ENCODE data around the gene MB. TPM values are rescaled to one million over a fixed set of nuclear protein-coding genes. Genes with fewer than 3 reads are reported as not detected.

Gene MB
- polyA plus RNA-seq, 1 donor (not counting 4 experiments of a cell fraction or from before 2014, with no cell fraction given) = not detected

GRCh38 chr22:35609261-35609660 lies 7.9 kb downstream of the MB start:
- no peaks in the 10 kb centered on the region for H3K36me3 ChIP-seq (ENCODE audit: control insufficient read depth in 2 of 2, extremely low read depth in 1 of 2, insufficient read depth in 2 of 2, low read length in 2 of 2)
- H3K79me2 ChIP-seq (ENCODE audit: control insufficient read depth, insufficient read depth, low read length) = no peaks in the 10 kb centered on the region
- no peak overlapping the region for H3K27ac ChIP-seq (ENCODE audit: control insufficient read depth, insufficient read depth, low read length)
- H3K9ac ChIP-seq (ENCODE audit: control insufficient read depth, extremely low read depth, insufficient read depth, low read length) = no peak overlapping the region
- H3K4me2 ChIP-seq (ENCODE audit: control insufficient read depth, extremely low read depth, insufficient read depth, low read depth, low read length) = no peak overlapping the region
- no peak overlapping the region for H2AFZ ChIP-seq (ENCODE audit: control insufficient read depth, low read length)
- no peaks in the 10 kb centered on the region for H3K9me1 ChIP-seq (ENCODE audit: control insufficient read depth, extremely low read depth, insufficient read depth, low read length)
- H3K27me3 ChIP-seq (ENCODE audit: control insufficient read depth, extremely low read depth, insufficient read depth, low read length) = peaks cover 19% of the 10 kb centered on the region
- TF ChIP-seq EZH2 (IDR thresholded peaks at IDR 0.05; ENCODE audit: low read length) = no peak
- TF ChIP-seq, protein P1, sequence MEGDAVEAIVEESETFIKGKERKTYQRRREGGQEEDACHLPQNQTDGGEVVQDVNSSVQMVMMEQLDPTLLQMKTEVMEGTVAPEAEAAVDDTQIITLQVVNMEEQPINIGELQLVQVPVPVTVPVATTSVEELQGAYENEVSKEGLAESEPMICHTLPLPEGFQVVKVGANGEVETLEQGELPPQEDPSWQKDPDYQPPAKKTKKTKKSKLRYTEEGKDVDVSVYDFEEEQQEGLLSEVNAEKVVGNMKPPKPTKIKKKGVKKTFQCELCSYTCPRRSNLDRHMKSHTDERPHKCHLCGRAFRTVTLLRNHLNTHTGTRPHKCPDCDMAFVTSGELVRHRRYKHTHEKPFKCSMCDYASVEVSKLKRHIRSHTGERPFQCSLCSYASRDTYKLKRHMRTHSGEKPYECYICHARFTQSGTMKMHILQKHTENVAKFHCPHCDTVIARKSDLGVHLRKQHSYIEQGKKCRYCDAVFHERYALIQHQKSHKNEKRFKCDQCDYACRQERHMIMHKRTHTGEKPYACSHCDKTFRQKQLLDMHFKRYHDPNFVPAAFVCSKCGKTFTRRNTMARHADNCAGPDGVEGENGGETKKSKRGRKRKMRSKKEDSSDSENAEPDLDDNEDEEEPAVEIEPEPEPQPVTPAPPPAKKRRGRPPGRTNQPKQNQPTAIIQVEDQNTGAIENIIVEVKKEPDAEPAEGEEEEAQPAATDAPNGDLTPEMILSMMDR (optimal IDR thresholded peaks at IDR 0.05 in 1 of 3, IDR thresholded peaks at IDR 0.05 in 1 of 3, conservative IDR thresholded peaks at IDR 0.05 in 1 of 3; ENCODE audit: extremely low read depth in 1 of 3, insufficient read depth in 2 of 3, low read length in 3 of 3) = no peak
- no peak overlapping the region for H3K4me3 ChIP-seq (ENCODE audit: control insufficient read depth in 2 of 3, extremely low read depth in 1 of 3, insufficient read depth in 2 of 3, low read depth in 1 of 3, low read length in 3 of 3)
- no peaks in the 10 kb centered on the region for H4K20me1 ChIP-seq (ENCODE audit: control insufficient read depth, extremely low read depth, insufficient read depth, low read length)
- no peak for FAIRE-seq
- peaks cover 3% of the 10 kb centered on the region for H3K4me1 ChIP-seq (ENCODE audit: control insufficient read depth, extremely low read depth, insufficient read depth, low read length)
- H3K9me3 ChIP-seq (ENCODE audit: control insufficient read depth, low read depth, low read length) = no peaks in the 10 kb centered on the region
- no peak for DNase-seq (ENCODE audit: low read depth, low spot score)
- dilution Hi-C loops (cut with MboI; ENCODE audit: extremely low pct_ligation_motif_present, low sequenced_read_pairs) = no loop called here

DNA sequence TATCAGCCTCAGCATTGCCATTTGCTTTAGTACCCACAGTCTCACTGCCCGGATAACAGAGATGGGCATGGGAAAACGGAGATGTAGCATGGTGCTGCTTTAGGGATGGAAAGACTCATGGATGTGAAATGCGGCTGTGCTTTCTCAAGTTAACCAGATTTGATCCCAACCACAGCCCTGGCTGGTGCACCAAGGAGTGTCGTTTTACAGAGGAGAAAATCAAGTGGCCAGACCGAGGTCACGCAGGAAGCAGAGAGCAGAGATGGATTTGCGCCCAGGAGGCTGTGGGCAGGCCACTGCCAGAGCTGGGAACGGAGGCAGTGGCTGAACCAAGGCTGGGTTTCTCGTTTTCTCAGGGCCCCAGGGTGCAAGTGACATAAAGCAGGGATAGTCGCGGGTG lies 9.0 kb downstream of the MB start:
- H3K9me1 ChIP-seq (ENCODE audit: control insufficient read depth, extremely low read depth, insufficient read depth, low read length) = no peaks in the 10 kb centered on the region
- H2AFZ ChIP-seq (ENCODE audit: control insufficient read depth, low read length) = no peak overlapping the region
- H3K9me3 ChIP-seq (ENCODE audit: control insufficient read depth, low read depth, low read length) = no peaks in the 10 kb centered on the region
- H3K9ac ChIP-seq (ENCODE audit: control insufficient read depth, extremely low read depth, insufficient read depth, low read length) = no peak overlapping the region
- peaks cover 3% of the 10 kb centered on the region for H3K4me1 ChIP-seq (ENCODE audit: control insufficient read depth, extremely low read depth, insufficient read depth, low read length)
- H3K36me3 ChIP-seq (ENCODE audit: control insufficient read depth in 2 of 2, extremely low read depth in 1 of 2, insufficient read depth in 2 of 2, low read length in 2 of 2) = no peaks in the 10 kb centered on the region
- H4K20me1 ChIP-seq (ENCODE audit: control insufficient read depth, extremely low read depth, insufficient read depth, low read length) = no peaks in the 10 kb centered on the region
- no peak overlapping the region for H3K4me3 ChIP-seq (ENCODE audit: control insufficient read depth in 2 of 3, extremely low read depth in 1 of 3, insufficient read depth in 2 of 3, low read depth in 1 of 3, low read length in 3 of 3)
- H3K27ac ChIP-seq (ENCODE audit: control insufficient read depth, insufficient read depth, low read length) = no peak overlapping the region
- no peak for TF ChIP-seq EZH2 (IDR thresholded peaks at IDR 0.05; ENCODE audit: low read length)
- TF ChIP-seq, protein P1 (optimal IDR thresholded peaks at IDR 0.05 in 1 of 3, IDR thresholded peaks at IDR 0.05 in 1 of 3, conservative IDR thresholded peaks at IDR 0.05 in 1 of 3; ENCODE audit: extremely low read depth in 1 of 3, insufficient read depth in 2 of 3, low read length in 3 of 3) = no peak
- no peaks in the 10 kb centered on the region for H3K79me2 ChIP-seq (ENCODE audit: control insufficient read depth, insufficient read depth, low read length)
- DNase-seq (ENCODE audit: low read depth, low spot score) (no peak), FAIRE-seq (no peak)
- H3K27me3 ChIP-seq (ENCODE audit: control insufficient read depth, extremely low read depth, insufficient read depth, low read length) = peaks cover 19% of the 10 kb centered on the region
- dilution Hi-C loops (cut with MboI; ENCODE audit: extremely low pct_ligation_motif_present, low sequenced_read_pairs) = no loop called here
- no peak overlapping the region for H3K4me2 ChIP-seq (ENCODE audit: control insufficient read depth, extremely low read depth, insufficient read depth, low read depth, low read length)

Data from keratinocyte (primary cell).